HCT116 (cell line): ENCODE results near the gene GLOD4.

Experiments used
- EZH2 ChIP-seq: fragments of 200-600 bp; sonication (generic); IDR thresholded peaks from 2 replicates; pipeline ENCODE4 v1.6.1; 2017; ENCODE audit warnings: antibody characterized with exemption, mixed run types
- JUND ChIP-seq: IDR thresholded peaks from 2 replicates; pipeline ENCODE4 v1.6.1; 2012
- POLR2A ChIP-seq: IDR thresholded peaks from 2 replicates; pipeline ENCODE4 v1.7.0; 2011; ENCODE audit warnings: borderline replicate concordance; ENCODE audit not compliant: insufficient read depth, insufficient read length; ENCODE audit errors: extremely low read depth
- POLR2AphosphoS5 ChIP-seq: IDR thresholded peaks from 2 replicates; pipeline ENCODE4 v1.6.1; 2011; ENCODE audit warnings: mild to moderate bottlenecking, low read depth, low read length, moderate library complexity
- TF ChIP-seq, protein P1 (sequence below), 3 experiments: fragments of 200-600 bp in 1 of 3; sonication (generic) in 1 of 3; IDR thresholded peaks in 2 of 3; conservative IDR thresholded peaks in 1 of 3; 2 replicates each; pipeline ENCODE4 v1.5.1; 2012 to 2017; ENCODE audit warnings: low read depth in 2 of 3, low read length in 2 of 3, antibody characterized with exemption in 1 of 3, borderline replicate concordance in 1 of 3, control low read depth in 1 of 3, mild to moderate bottlenecking in 1 of 3, mixed read lengths in 1 of 3, mixed run types in 1 of 3, moderate library complexity in 1 of 3; ENCODE audit not compliant: insufficient read depth in 1 of 3
- TF ChIP-seq, protein P2 (sequence below): IDR thresholded peaks from 2 replicates; pipeline ENCODE4 v1.6.1; 2012; ENCODE audit warnings: low read depth

DNA sequence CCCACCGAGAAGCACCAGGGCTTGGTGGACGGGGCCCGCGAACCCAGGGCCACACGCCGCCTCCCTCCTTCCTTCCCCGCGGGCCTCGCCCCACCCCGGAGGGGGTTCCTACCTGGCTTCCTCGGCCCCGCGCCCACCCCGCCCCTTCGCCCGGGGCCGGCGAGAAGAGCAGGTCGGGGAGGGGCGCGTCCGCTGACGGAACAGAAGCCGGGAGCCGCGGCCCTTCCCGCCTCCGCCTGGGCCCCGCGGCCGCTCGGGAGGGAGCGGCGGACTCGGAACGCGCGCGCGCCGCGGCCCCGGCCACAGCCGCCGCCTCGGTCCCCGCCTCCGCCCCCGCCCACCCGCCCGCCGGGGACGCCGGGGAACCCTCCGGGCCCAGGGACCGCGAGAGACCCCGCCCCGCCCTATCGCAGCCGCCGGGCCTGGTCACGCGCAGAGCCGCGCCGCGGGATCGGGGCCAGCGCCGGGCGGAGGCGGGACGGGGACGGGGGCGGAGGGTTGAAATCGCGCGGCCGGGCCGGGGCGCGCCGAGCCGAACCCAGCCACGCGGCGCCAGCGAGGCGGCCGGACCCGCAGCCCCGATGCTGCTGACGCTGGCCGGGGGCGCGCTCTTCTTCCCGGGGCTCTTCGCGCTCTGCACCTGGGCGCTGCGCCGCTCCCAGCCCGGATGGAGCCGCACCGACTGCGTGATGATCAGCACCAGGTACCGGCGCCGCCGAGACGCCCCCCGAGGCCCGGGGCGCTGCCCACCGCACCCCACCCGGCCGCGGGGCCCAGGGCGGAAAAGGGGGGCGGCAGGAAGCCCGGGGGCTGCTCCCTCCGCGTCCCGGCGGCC lies 49.8 kb downstream of the GLOD4 start, which contains the start of gene TLCD3A:
- TF ChIP-seq, protein P1, sequence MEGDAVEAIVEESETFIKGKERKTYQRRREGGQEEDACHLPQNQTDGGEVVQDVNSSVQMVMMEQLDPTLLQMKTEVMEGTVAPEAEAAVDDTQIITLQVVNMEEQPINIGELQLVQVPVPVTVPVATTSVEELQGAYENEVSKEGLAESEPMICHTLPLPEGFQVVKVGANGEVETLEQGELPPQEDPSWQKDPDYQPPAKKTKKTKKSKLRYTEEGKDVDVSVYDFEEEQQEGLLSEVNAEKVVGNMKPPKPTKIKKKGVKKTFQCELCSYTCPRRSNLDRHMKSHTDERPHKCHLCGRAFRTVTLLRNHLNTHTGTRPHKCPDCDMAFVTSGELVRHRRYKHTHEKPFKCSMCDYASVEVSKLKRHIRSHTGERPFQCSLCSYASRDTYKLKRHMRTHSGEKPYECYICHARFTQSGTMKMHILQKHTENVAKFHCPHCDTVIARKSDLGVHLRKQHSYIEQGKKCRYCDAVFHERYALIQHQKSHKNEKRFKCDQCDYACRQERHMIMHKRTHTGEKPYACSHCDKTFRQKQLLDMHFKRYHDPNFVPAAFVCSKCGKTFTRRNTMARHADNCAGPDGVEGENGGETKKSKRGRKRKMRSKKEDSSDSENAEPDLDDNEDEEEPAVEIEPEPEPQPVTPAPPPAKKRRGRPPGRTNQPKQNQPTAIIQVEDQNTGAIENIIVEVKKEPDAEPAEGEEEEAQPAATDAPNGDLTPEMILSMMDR (IDR thresholded peaks at IDR 0.05 in 2 of 3, conservative IDR thresholded peaks at IDR 0.05 in 1 of 3; ENCODE audit: borderline replicate concordance in 1 of 3, insufficient read depth in 1 of 3, low read depth in 2 of 3, low read length in 2 of 3) = no peak
- TF ChIP-seq POLR2A = no peak
- TF ChIP-seq, protein P2, sequence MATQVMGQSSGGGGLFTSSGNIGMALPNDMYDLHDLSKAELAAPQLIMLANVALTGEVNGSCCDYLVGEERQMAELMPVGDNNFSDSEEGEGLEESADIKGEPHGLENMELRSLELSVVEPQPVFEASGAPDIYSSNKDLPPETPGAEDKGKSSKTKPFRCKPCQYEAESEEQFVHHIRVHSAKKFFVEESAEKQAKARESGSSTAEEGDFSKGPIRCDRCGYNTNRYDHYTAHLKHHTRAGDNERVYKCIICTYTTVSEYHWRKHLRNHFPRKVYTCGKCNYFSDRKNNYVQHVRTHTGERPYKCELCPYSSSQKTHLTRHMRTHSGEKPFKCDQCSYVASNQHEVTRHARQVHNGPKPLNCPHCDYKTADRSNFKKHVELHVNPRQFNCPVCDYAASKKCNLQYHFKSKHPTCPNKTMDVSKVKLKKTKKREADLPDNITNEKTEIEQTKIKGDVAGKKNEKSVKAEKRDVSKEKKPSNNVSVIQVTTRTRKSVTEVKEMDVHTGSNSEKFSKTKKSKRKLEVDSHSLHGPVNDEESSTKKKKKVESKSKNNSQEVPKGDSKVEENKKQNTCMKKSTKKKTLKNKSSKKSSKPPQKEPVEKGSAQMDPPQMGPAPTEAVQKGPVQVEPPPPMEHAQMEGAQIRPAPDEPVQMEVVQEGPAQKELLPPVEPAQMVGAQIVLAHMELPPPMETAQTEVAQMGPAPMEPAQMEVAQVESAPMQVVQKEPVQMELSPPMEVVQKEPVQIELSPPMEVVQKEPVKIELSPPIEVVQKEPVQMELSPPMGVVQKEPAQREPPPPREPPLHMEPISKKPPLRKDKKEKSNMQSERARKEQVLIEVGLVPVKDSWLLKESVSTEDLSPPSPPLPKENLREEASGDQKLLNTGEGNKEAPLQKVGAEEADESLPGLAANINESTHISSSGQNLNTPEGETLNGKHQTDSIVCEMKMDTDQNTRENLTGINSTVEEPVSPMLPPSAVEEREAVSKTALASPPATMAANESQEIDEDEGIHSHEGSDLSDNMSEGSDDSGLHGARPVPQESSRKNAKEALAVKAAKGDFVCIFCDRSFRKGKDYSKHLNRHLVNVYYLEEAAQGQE = no peak
- peak; percentile 58 for TF ChIP-seq POLR2AphosphoS5
- TF ChIP-seq JUND = no peak
- TF ChIP-seq EZH2 = no peak
